ENCODE measurements around the gene MGARP.

- TF ChIP-seq POLR2AphosphoS5 (IDR thresholded peaks at IDR 0.05; ENCODE audit: insufficient read depth in 1 of 2, low read depth in 1 of 2): no peak
- TF ChIP-seq CTCF (IDR thresholded peaks at IDR 0.05): no peak
- no peak for TF ChIP-seq POLR2A (IDR thresholded peaks at IDR 0.05)
Observed at GRCh38 chr4:139300431-139301112, 20.5 kb upstream of the MGARP start.

Measured in vagina (tissue), 2 donors.